Measurements from ENCODE around the gene KRT84. TPM values are rescaled to one million over a fixed set of nuclear protein-coding genes. Genes with fewer than 3 reads are reported as not detected.

The KRT84 gene
- total RNA-seq, 1 experiment from 2014 or later: not detected

DNA sequence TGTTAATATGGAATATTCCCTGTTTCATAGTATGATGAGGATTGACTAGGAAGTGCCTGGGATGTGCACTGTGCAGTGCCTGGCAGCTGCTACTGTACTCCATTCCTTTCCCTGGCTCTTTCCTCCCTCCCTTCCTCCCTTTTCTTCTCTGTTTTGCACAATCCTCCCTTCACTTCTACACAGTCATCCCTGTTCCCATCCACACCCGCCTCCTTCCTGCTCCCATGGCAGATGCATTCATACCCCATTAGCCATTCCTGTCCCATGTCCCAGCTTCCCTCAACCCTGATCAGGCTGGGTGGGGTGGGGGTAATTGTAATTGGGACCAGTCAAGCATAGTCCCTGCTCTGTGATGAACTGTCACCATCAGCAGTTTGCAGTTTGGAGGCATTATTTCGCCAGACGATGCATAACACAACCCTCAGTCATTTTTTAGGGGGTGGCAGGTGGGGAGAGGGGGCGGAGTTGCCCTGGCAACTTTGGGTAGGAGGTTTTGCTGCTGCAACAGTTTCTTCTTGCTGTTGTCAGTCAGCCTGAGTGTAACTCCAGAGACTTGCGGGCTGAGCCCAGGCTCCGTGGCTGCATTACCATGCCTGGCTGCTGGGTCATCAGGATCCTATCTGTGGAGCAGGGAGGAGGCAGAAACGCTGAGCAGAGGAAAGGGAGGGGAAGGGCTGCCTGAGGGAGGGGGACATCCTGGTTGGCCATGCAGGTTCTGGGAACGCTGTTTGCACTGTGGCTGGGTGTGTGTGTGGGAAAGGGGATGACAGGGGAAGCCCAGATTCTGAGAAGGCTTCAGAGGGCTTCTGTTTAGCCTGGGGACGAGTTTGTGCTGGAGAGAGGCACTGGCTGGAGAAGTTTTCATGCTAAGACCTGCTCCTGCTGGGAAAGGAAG lies 4.1 kb upstream of the KRT84 start:
- Mint-ChIP-seq H3K27me3 (ENCODE audit: insufficient read depth, unreplicated experiment) (no peaks in the 10 kb centered on the region), H3K36me3 (ENCODE audit: insufficient read depth, unreplicated experiment) (no peaks in the 10 kb centered on the region), H3K4me3 (ENCODE audit: unreplicated experiment) (no peak overlapping the region), H3K9me3 (ENCODE audit: unreplicated experiment) (no peaks in the 10 kb centered on the region), H3K27ac (ENCODE audit: low read depth, unreplicated experiment) (no peak overlapping the region), H3K4me1 (ENCODE audit: insufficient read depth, unreplicated experiment) (peaks cover 22% of the 10 kb centered on the region)
- no peak for DNase-seq (ENCODE audit: unreplicated experiment)
- TF ChIP-seq, protein P1, sequence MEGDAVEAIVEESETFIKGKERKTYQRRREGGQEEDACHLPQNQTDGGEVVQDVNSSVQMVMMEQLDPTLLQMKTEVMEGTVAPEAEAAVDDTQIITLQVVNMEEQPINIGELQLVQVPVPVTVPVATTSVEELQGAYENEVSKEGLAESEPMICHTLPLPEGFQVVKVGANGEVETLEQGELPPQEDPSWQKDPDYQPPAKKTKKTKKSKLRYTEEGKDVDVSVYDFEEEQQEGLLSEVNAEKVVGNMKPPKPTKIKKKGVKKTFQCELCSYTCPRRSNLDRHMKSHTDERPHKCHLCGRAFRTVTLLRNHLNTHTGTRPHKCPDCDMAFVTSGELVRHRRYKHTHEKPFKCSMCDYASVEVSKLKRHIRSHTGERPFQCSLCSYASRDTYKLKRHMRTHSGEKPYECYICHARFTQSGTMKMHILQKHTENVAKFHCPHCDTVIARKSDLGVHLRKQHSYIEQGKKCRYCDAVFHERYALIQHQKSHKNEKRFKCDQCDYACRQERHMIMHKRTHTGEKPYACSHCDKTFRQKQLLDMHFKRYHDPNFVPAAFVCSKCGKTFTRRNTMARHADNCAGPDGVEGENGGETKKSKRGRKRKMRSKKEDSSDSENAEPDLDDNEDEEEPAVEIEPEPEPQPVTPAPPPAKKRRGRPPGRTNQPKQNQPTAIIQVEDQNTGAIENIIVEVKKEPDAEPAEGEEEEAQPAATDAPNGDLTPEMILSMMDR (IDR thresholded peaks at IDR 0.05; ENCODE audit: unreplicated experiment): no peak
- CTCF ChIA-PET: interaction anchor here (0.6 to 11.5 kb wide), 9 partner anchors 9 to 494 kb away, joined by 3 to 112 read pairs (median 5); partner anchors contain the start of gene KRT5
- BruUV-seq (replicated peaks): no TSS peak
- POLR2A ChIA-PET: interaction anchor here (1.2 kb wide), 1 partner anchor 122 kb away, joined by 4 read pairs; no protein-coding TSS in a partner anchor
- intact Hi-C loops (cut with micrococcal nuclease): loop anchor here (2.0 to 10.0 kb wide), 4 partner anchors 55 to 595 kb away; no protein-coding TSS in a partner anchor

DNA sequence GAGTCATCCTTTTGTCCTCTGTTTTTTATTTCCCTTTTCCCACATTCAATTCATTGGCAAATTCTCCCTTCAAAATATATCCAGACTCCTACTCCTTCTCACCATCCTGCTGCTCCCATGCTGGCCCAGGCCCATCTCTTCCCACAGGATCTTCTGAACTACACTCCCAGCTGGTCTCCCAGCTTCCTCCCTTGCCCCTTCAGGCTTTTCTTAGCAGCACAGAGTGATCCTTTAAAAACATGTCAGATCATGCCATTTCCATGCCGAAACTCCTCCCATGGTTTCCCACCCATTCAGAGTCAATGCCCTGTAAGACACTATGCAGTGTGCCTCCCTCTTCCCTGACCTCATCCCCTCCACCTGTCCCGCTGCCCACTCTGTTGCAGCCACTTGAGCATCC lies 2.4 kb upstream of the KRT84 start:
- ChIA-PET CTCF (interaction anchor here (0.7 to 11.5 kb wide), 5 partner anchors 61 to 492 kb away, joined by 3 to 112 read pairs (median 3); no protein-coding TSS in a partner anchor), POLR2A (interaction anchor here (0.7 to 1.0 kb wide), 3 partner anchors 16 to 133 kb away, joined by 3 to 4 read pairs (median 3); partner anchors contain the start of gene KRT5)
- BruUV-seq (replicated peaks): no TSS peak
- intact Hi-C loops (cut with micrococcal nuclease): loop anchor here (10.0 kb wide), 1 partner anchor 597 kb away; no protein-coding TSS in a partner anchor
- H3K36me3 Mint-ChIP-seq (ENCODE audit: insufficient read depth, unreplicated experiment): no peaks in the 10 kb centered on the region
- no peak overlapping the region for H3K4me3 Mint-ChIP-seq (ENCODE audit: unreplicated experiment)
- no peaks in the 10 kb centered on the region for H3K9me3 Mint-ChIP-seq (ENCODE audit: unreplicated experiment)
- TF ChIP-seq, protein P1 (IDR thresholded peaks at IDR 0.05; ENCODE audit: unreplicated experiment): no peak
- H3K27ac Mint-ChIP-seq (ENCODE audit: low read depth, unreplicated experiment): no peak overlapping the region
- no peak for DNase-seq (ENCODE audit: unreplicated experiment)
- H3K27me3 Mint-ChIP-seq (ENCODE audit: insufficient read depth, unreplicated experiment): no peaks in the 10 kb centered on the region
- peaks cover 21% of the 10 kb centered on the region for H3K4me1 Mint-ChIP-seq (ENCODE audit: insufficient read depth, unreplicated experiment)

DNA sequence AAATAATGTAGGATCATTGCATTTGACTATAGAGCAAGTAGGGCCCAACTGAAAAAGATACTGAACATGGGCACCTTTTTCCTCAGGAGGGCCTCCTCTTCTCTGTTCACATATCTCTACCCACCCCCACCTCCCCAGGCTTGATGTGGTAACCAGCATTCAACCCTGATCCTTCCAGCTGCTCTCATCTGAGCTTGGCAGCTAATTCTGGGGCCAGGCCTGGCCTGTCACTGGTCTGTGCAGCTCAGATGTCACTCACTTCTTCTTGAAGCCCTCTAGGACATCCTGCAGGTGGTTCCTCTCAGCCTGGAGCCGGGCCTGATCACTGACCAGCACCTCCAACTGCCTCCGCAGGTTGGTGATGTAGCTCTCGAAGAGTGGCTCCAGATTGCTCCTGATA lies 2.1 kb downstream of the KRT84 start:
- DNase-seq (ENCODE audit: unreplicated experiment): no peak
- TF ChIP-seq, protein P1 (IDR thresholded peaks at IDR 0.05; ENCODE audit: unreplicated experiment): no peak
- Mint-ChIP-seq H3K36me3 (ENCODE audit: insufficient read depth, unreplicated experiment) (no peaks in the 10 kb centered on the region), H3K4me1 (ENCODE audit: insufficient read depth, unreplicated experiment) (no peaks in the 10 kb centered on the region), H3K9me3 (ENCODE audit: unreplicated experiment) (no peaks in the 10 kb centered on the region), H3K27ac (ENCODE audit: low read depth, unreplicated experiment) (no peak overlapping the region), H3K27me3 (ENCODE audit: insufficient read depth, unreplicated experiment) (no peaks in the 10 kb centered on the region), H3K4me3 (ENCODE audit: unreplicated experiment) (no peak overlapping the region)
- POLR2A ChIA-PET: interaction anchor here (0.7 to 1.5 kb wide), 3 partner anchors 12 to 110 kb away, joined by 3 to 9 read pairs (median 3); partner anchors contain the start of gene KRT6A
- CTCF ChIA-PET: interaction anchor here (0.7 to 4.6 kb wide), 10 partner anchors 8 to 525 kb away, joined by 3 to 37 read pairs (median 4); partner anchors contain the start of gene KRT6C
- intact Hi-C loops (cut with micrococcal nuclease): loop anchor here (10.0 kb wide), 1 partner anchor 601 kb away; no protein-coding TSS in a partner anchor
- BruUV-seq (replicated peaks): no TSS peak

DNA sequence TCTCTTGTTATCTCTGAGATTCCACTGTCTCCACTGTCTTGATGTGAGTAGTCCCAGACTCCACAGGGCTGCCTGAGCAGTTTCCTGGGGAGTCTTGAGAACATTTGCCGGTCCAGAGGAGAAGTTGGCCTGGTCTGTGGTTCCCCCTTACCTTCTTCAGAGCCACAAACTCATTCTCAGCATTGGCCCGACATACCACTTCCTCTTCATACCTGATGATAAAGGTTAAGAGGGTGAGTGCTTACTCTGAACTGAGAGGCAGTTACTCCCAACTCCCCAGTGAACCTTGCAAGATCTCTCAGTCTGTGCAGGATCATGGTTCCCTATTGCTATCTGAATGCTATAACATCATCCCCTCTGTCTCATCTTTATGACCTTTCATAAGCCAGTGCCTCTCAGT lies 2.6 kb downstream of the KRT84 start:
- ChIA-PET POLR2A (interaction anchor here (1.5 kb wide), 1 partner anchor 111 kb away, joined by 9 read pairs; the partner anchor contains the start of gene KRT6A), CTCF (interaction anchor here (0.8 to 4.6 kb wide), 7 partner anchors 8 to 497 kb away, joined by 3 to 37 read pairs (median 6); partner anchors contain the start of gene KRT6C)

More for the DNA sequence above, 2.6 kb downstream of the KRT84 start:
- no TSS peak for BruUV-seq (replicated peaks)
- Mint-ChIP-seq H3K4me1 (ENCODE audit: insufficient read depth, unreplicated experiment) (no peaks in the 10 kb centered on the region), H3K36me3 (ENCODE audit: insufficient read depth, unreplicated experiment) (no peaks in the 10 kb centered on the region), H3K4me3 (ENCODE audit: unreplicated experiment) (no peak overlapping the region), H3K9me3 (ENCODE audit: unreplicated experiment) (no peaks in the 10 kb centered on the region), H3K27ac (ENCODE audit: low read depth, unreplicated experiment) (no peak overlapping the region), H3K27me3 (ENCODE audit: insufficient read depth, unreplicated experiment) (no peaks in the 10 kb centered on the region)
- intact Hi-C loops (cut with micrococcal nuclease): loop anchor here (10.0 kb wide), 1 partner anchor 602 kb away; no protein-coding TSS in a partner anchor
- TF ChIP-seq, protein P1 (IDR thresholded peaks at IDR 0.05; ENCODE audit: unreplicated experiment): no peak
- DNase-seq (ENCODE audit: unreplicated experiment): no peak

Measured in MCF 10A (cell line).